Naive B cell (primary cell): Measurements from ENCODE around the gene UACA. TPM values are rescaled to one million over a fixed set of nuclear protein-coding genes. Genes with fewer than 3 reads are reported as not detected.

Experiments used
- ATAC-seq, 2 donors: fragments of 150-1000 bp; cut with Tn5 transposase; 2 replicates each; pipeline ENCODE4 v1.10.0; 2021; ENCODE audit warnings: low read depth in 2 of 2, mild to moderate bottlenecking in 2 of 2, moderate library complexity in 2 of 2
- DNase-seq: peaks from one replicate; pipeline ENCODE4 v3.0.0; 2022
- H3K27ac Mint-ChIP-seq, 6 donors: one replicate each; pipeline ENCODE4 v1.8.0; 2020 to 2022; ENCODE audit warnings: mild to moderate bottlenecking in 6 of 6, mixed read lengths in 6 of 6, moderate library complexity in 5 of 6, inconsistent platforms in 2 of 6
- H3K27me3 Mint-ChIP-seq, 3 donors: one replicate each; pipeline ENCODE4 v1.8.0; 2021 to 2022; ENCODE audit warnings: mixed read lengths in 3 of 3, mild to moderate bottlenecking in 1 of 3
- H3K36me3 Mint-ChIP-seq, 2 donors: one replicate each; pipeline ENCODE4 v1.8.0; 2020 to 2022; ENCODE audit warnings: mixed read lengths in 2 of 2, inconsistent platforms in 1 of 2, mild to moderate bottlenecking in 1 of 2
- H3K4me1 Mint-ChIP-seq, 3 donors: one replicate each; pipeline ENCODE4 v1.8.0; 2020 to 2022; ENCODE audit warnings: mixed read lengths in 3 of 3, inconsistent platforms in 1 of 3, mild to moderate bottlenecking in 1 of 3, moderate library complexity in 1 of 3
- H3K4me3 Mint-ChIP-seq, 8 donors: one replicate each; pipeline ENCODE4 v1.8.0; 2020 to 2022; ENCODE audit warnings: mild to moderate bottlenecking in 8 of 8, mixed read lengths in 8 of 8, moderate library complexity in 8 of 8, inconsistent platforms in 2 of 8
- H3K9me3 Mint-ChIP-seq, 7 donors: one replicate each; pipeline ENCODE4 v1.8.0; 2020 to 2022; ENCODE audit warnings: mixed read lengths in 7 of 7, mild to moderate bottlenecking in 5 of 7, inconsistent platforms in 2 of 7, moderate library complexity in 1 of 7
- polyA plus RNA-seq, 6 donors: library from polyadenylated mRNA; unstranded; fragments of 300-500 nt; fragmentation: Illumina TruSeq; gene quantifications; one replicate each; pipeline ENCODE4 v1.2.3, GENCODE V29; 2021; ENCODE audit warnings: low read depth in 6 of 6

The UACA gene
- polyA plus RNA-seq, 6 donors from 2014 or later = 2.0 to 14.9 (median 8.5) TPM

DNA sequence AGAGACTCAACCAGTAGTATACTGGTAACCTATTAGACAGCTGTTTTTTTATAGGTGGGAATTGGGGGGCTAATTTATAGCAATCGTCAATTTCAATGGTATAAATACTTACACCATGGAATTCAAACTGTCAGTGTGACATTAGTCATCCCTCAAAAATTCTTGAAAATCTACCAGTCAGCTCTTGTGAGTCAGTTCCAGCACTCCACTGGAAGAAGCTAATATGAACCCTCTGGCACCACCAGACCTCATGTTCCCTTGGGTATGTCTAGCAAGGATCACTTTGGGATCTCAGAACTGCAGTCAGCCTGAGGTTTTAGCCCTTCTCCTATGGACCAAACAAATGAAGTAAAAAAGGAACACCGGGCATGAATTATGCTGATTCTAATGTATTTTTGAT is 11.8 kb upstream of the UACA start:
- H3K9me3 Mint-ChIP-seq = peaks cover 0 to 7% (median 0%) of the 10 kb centered on the region in 7 donors
- DNase-seq = no peak
- no peaks in the 10 kb centered on the region for H3K36me3 Mint-ChIP-seq
- H3K4me3 Mint-ChIP-seq = no peak overlapping the region
- no peak for ATAC-seq
- H3K4me1 Mint-ChIP-seq = no peaks in the 10 kb centered on the region
- peaks cover 20 to 55% (median 26%) of the 10 kb centered on the region in 3 donors for H3K27me3 Mint-ChIP-seq
- H3K27ac Mint-ChIP-seq = no peak overlapping the region

DNA sequence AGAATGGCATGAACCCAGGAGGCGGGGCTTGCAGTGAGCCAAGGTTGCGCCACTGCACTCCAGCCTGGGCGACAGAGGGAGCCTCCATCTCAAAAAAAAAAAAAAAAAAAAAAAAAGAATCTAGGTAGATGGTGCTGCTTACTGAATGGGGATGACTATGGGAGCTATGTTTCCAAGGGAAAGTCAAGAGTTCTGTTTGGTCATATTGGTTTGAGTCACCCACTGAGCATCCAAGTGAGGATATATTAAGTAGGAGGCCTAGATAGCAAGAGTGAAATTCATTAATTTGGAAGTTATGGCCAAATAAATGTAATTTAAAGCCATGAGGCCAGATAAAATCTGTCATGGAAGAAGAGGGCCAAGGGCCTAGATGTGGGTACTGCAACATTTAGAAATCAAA is 9.0 kb upstream of the UACA start:
- DNase-seq (no peak), ATAC-seq (no peak)
- H3K27me3 Mint-ChIP-seq = peaks cover 17 to 32% (median 23%) of the 10 kb centered on the region in 3 donors
- no peaks in the 10 kb centered on the region for H3K36me3 Mint-ChIP-seq
- peaks cover 6 to 11% (median 11%) of the 10 kb centered on the region in 3 donors for H3K4me1 Mint-ChIP-seq
- H3K27ac Mint-ChIP-seq = no peak overlapping the region
- no peak overlapping the region for H3K4me3 Mint-ChIP-seq
- H3K9me3 Mint-ChIP-seq = peaks cover 0 to 7% (median 0%) of the 10 kb centered on the region in 7 donors

GRCh38 chr15:70770863-70771262 is 7.5 kb upstream of the UACA start:
- DNase-seq (no peak), ATAC-seq (no peak)
- H3K27me3 Mint-ChIP-seq = peaks cover 7 to 22% (median 14%) of the 10 kb centered on the region in 3 donors
- peaks cover 0 to 4% (median 0%) of the 10 kb centered on the region in 7 donors for H3K9me3 Mint-ChIP-seq
- no peaks in the 10 kb centered on the region for H3K36me3 Mint-ChIP-seq
- no peak overlapping the region for H3K4me3 Mint-ChIP-seq
- H3K27ac Mint-ChIP-seq = no peak overlapping the region
- peaks cover 6 to 11% (median 11%) of the 10 kb centered on the region in 3 donors for H3K4me1 Mint-ChIP-seq

GRCh38 chr15:70768257-70768883 is 5.0 kb upstream of the UACA start:
- peaks cover 21 to 39% (median 29%) of the 10 kb centered on the region in 3 donors for H3K27me3 Mint-ChIP-seq
- H3K9me3 Mint-ChIP-seq = peaks cover 0 to 4% (median 0%) of the 10 kb centered on the region in 7 donors
- peak; percentile 30 for DNase-seq
- H3K27ac Mint-ChIP-seq = peak overlapping the region in 4 of 6 donors; percentile 0 to 15 (median 4)
- no peaks in the 10 kb centered on the region for H3K36me3 Mint-ChIP-seq
- H3K4me1 Mint-ChIP-seq = peaks cover 12 to 16% (median 16%) of the 10 kb centered on the region in 3 donors
- H3K4me3 Mint-ChIP-seq = peak overlapping the region in 6 of 8 donors; percentile 16 to 54 (median 28)
- ATAC-seq = peak; percentile 31 to 38

GRCh38 chr15:70767667-70768066 is 4.3 kb upstream of the UACA start:
- peak overlapping the region in 5 of 8 donors; percentile 16 to 54 (median 35) for H3K4me3 Mint-ChIP-seq
- H3K27me3 Mint-ChIP-seq = peaks cover 15 to 32% (median 24%) of the 10 kb centered on the region in 3 donors
- peak overlapping the region in 4 of 6 donors; percentile 2 to 66 (median 10) for H3K27ac Mint-ChIP-seq
- ATAC-seq = no peak
- no peak for DNase-seq
- no peaks in the 10 kb centered on the region for H3K36me3 Mint-ChIP-seq
- peaks cover 0 to 4% (median 0%) of the 10 kb centered on the region in 7 donors for H3K9me3 Mint-ChIP-seq
- H3K4me1 Mint-ChIP-seq = peaks cover 12 to 18% (median 16%) of the 10 kb centered on the region in 3 donors

DNA sequence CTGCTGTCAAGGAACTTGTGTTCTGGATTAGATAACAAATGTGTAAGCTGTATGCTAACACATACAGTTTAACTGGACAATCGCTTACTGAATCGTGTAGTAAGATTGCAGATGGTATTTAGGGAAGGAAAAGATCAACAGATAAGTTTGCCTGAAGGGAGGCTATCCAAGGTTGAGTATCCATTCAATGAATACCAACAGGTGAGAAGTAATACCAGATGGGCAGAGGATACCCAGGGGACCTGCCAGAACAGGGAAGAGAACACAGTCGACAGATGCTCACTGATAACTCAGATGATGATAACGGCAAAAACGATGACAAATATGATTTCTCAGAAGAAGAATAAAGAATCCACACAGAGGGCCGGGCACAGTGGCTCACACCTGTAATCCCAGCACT is 3.2 kb upstream of the UACA start:
- ATAC-seq = no peak
- peak overlapping the region in 3 of 6 donors; percentile 34 to 65 (median 38) for H3K27ac Mint-ChIP-seq

GRCh38 chr15:70765504-70766281 is 2.3 kb upstream of the UACA start:
- peaks cover 22 to 27% (median 23%) of the 10 kb centered on the region in 3 donors for H3K27me3 Mint-ChIP-seq
- ATAC-seq = no peak
- H3K4me3 Mint-ChIP-seq = peak overlapping the region in 2 of 8 donors; percentile 6 to 92

More for the DNA sequence above, 3.2 kb upstream of the UACA start:
- no peak for DNase-seq
- no peaks in the 10 kb centered on the region for H3K9me3 Mint-ChIP-seq
- peaks cover 22 to 24% (median 23%) of the 10 kb centered on the region in 3 donors for H3K27me3 Mint-ChIP-seq
- H3K36me3 Mint-ChIP-seq = no peaks in the 10 kb centered on the region
- H3K4me1 Mint-ChIP-seq = peaks cover 14 to 23% (median 23%) of the 10 kb centered on the region in 3 donors
- H3K4me3 Mint-ChIP-seq = peak overlapping the region in 2 of 8 donors; percentile 12 to 25

DNA sequence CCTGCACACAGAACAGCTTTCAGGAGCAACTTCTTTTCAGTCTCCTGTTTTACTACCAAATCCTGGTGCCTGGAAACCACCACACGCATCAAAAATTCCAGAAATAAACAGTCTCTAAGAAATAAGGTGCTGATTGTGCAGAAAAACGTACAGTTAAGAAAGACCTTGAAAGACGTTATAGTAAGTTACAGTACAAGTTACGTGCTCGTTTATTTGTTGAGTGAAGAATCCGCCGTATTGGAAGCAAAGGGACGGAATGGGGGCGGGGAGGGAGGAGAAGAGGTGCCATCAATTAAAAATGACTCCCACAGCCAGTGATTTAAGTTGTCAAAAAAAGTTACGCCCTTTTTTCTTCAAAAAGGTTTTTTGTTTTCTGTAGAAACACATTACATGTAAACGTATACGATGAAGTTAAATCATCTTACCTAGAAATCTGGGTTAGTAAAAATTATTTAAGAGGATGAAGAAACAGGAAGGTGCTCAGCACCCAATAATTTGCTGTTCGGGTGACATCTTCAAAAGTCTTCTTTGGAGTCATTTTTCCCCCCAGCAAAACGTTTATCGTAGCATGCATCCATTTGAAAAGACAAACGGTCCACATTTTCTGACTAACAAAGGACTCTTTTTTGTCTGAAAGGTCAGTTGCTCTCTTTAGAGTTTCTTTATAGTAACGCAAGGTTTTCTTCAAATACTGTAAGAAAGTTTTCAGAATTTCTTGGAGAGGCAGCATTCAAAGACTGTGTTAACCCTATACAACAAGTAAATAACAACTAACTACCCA is 782 bp upstream of the UACA start:
- peak overlapping the region; percentile 87 to 98 (median 92) for H3K4me3 Mint-ChIP-seq
- DNase-seq (no peak), ATAC-seq (no peak)
- peaks cover 24 to 28% (median 26%) of the 10 kb centered on the region in 3 donors for H3K27me3 Mint-ChIP-seq
- no peaks in the 10 kb centered on the region for H3K36me3 Mint-ChIP-seq
- H3K9me3 Mint-ChIP-seq = no peaks in the 10 kb centered on the region
- peaks cover 14 to 31% (median 23%) of the 10 kb centered on the region in 3 donors for H3K4me1 Mint-ChIP-seq
- peak overlapping the region in 5 of 6 donors; percentile 44 to 87 (median 78) for H3K27ac Mint-ChIP-seq

More at GRCh38 chr15:70765504-70766281, 2.3 kb upstream of the UACA start:
- Mint-ChIP-seq H3K9me3 (no peaks in the 10 kb centered on the region), H3K27ac (no peak overlapping the region), H3K36me3 (no peaks in the 10 kb centered on the region), H3K4me1 (peaks cover 14 to 29% (median 23%) of the 10 kb centered on the region in 3 donors)
- no peak for DNase-seq

GRCh38 chr15:70762469-70763119 is 764 bp downstream of the UACA start:
- peak in 1 of 2 donors; percentile 8 for ATAC-seq
- Mint-ChIP-seq H3K27me3 (peaks cover 24 to 31% (median 31%) of the 10 kb centered on the region in 3 donors), H3K27ac (peak overlapping the region in 3 of 6 donors; percentile 58 to 82 (median 71)), H3K36me3 (no peaks in the 10 kb centered on the region), H3K4me1 (peaks cover 9 to 22% (median 15%) of the 10 kb centered on the region in 3 donors), H3K9me3 (no peaks in the 10 kb centered on the region), H3K4me3 (peak overlapping the region; percentile 87 to 98 (median 92))
- DNase-seq = no peak

DNA sequence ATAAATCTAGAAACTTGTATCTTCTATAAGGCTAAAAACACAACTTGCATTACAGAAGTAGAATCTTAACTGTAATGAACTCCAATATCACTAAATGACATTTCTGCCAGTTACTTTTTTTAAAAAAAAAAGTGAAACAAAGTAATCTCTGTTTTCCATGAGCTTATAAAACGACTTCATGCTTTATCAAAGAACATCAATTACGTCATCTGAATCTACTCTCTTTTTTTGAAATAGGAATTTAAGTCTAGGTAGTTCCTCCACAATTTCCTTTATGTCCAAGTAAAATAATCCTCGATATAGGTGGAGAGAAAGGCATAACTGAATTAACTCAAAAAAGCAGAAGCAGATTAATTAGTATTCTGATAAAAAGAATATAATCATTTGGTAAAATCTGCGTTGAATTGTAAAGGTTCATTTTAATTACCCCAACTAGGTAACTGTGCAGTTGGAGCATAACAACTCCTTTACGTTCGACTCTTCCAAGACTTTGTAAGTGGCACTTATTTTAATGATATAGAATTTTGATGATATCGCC is 1.4 kb downstream of the UACA start:
- no peaks in the 10 kb centered on the region for H3K9me3 Mint-ChIP-seq
- no peaks in the 10 kb centered on the region for H3K36me3 Mint-ChIP-seq
- H3K4me3 Mint-ChIP-seq = peak overlapping the region; percentile 87 to 98 (median 92)
- ATAC-seq (no peak), DNase-seq (no peak)
- H3K4me1 Mint-ChIP-seq = peaks cover 9 to 27% (median 19%) of the 10 kb centered on the region in 3 donors
- H3K27ac Mint-ChIP-seq = peak overlapping the region in 2 of 6 donors; percentile 58 to 82
- H3K27me3 Mint-ChIP-seq = peaks cover 24 to 36% (median 32%) of the 10 kb centered on the region in 3 donors

DNA sequence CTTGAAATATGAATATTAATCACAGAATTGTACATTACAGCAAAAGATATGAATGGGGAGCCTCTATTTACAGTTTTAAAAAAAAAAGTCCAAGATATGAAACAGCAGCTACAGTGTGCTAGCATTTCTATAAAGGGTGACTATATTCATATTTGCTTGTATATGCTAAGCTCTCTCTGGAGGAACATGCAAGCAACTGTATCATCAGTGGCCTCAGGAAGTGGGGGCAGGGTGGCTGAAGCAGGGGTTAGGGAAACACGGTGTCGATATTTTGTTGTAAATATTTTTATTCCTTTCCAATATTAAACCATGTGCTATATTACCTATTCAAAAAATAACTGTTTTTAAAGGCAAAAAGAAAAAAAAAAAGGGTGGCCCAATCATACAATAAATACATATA is 2.3 kb downstream of the UACA start:
- Mint-ChIP-seq H3K36me3 (no peaks in the 10 kb centered on the region), H3K9me3 (no peaks in the 10 kb centered on the region), H3K4me1 (peaks cover 9 to 28% (median 19%) of the 10 kb centered on the region in 3 donors), H3K27me3 (peaks cover 24 to 37% (median 33%) of the 10 kb centered on the region in 3 donors), H3K4me3 (peak overlapping the region in 4 of 8 donors; percentile 42 to 72 (median 68)), H3K27ac (no peak overlapping the region)
- DNase-seq = no peak
- no peak for ATAC-seq

GRCh38 chr15:70758790-70759462 is 4.4 kb downstream of the UACA start:
- Mint-ChIP-seq H3K4me3 (no peak overlapping the region), H3K9me3 (no peaks in the 10 kb centered on the region), H3K4me1 (peaks cover 7 to 25% (median 17%) of the 10 kb centered on the region in 3 donors), H3K36me3 (no peaks in the 10 kb centered on the region), H3K27me3 (peaks cover 13 to 28% (median 25%) of the 10 kb centered on the region in 3 donors), H3K27ac (no peak overlapping the region)
- ATAC-seq (no peak), DNase-seq (no peak)
